GM12801 (cell line): ENCODE measurements around the gene TMEM115.

Source experiments
- TF ChIP-seq, protein P1 (sequence below): IDR thresholded peaks from one replicate; pipeline ENCODE4 v1.5.1; 2011; ENCODE audit warnings: control low read depth; ENCODE audit not compliant: insufficient read length; ENCODE audit errors: extremely low read depth

The TMEM115 gene

DNA sequence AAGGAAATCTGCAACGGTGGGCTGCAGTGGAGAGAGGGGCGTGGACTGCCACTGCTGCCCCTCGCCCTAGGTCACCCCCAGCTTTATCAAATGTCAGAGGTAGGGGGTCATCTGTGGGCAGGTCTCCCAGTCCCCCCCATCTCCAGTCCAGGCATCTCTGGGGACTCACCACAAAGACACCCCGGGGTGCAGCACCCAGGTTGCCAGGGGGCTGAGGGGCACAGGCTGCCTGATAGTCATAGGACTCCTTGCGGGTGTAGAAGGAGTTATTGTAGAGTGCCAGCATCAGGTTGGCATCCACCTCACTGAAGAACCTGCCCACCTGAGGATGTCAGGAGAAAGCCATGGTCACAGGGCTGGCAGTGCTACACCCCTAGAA is 6.5 kb upstream of the TMEM115 start:
- TF ChIP-seq, protein P1, sequence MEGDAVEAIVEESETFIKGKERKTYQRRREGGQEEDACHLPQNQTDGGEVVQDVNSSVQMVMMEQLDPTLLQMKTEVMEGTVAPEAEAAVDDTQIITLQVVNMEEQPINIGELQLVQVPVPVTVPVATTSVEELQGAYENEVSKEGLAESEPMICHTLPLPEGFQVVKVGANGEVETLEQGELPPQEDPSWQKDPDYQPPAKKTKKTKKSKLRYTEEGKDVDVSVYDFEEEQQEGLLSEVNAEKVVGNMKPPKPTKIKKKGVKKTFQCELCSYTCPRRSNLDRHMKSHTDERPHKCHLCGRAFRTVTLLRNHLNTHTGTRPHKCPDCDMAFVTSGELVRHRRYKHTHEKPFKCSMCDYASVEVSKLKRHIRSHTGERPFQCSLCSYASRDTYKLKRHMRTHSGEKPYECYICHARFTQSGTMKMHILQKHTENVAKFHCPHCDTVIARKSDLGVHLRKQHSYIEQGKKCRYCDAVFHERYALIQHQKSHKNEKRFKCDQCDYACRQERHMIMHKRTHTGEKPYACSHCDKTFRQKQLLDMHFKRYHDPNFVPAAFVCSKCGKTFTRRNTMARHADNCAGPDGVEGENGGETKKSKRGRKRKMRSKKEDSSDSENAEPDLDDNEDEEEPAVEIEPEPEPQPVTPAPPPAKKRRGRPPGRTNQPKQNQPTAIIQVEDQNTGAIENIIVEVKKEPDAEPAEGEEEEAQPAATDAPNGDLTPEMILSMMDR, result no peak

DNA sequence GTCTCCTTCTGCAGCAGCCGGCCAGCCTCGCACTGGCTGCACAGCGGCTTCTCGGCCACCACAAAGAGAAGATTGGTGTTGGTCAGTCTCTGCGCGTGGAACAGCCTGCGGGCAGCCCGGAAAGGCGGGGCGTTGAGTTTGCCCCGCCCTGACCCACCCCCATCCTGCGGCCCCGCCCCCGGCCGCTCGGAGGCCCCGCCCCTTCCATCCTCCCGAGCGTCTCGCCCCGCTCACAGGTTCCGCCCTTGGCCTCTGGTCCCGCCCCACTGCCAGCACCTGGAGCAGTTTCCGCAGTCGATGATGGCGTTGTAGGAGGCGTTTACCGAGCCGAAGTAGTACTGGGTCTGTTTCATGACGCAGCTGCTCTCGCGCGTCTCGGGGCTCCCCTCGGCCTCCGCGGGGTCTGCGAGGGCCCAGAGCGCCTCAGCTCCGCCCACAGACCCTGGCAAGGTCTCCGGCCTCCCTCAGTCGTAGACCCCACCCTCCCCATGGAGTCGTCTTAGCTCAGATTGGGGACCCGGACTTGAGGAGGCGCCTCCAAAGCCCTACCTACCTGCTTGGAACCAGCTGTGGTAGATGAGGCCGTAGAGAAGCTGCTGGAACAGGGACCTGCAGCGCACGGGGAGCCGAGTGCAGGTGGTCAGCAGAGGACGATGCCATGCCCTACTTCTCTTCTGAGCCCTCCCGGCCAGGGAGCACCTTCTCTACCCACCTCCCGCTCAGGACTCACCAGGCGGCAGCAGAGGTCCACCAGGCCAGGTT is 5.9 kb upstream of the TMEM115 start:
- TF ChIP-seq, protein P1, result no peak

DNA sequence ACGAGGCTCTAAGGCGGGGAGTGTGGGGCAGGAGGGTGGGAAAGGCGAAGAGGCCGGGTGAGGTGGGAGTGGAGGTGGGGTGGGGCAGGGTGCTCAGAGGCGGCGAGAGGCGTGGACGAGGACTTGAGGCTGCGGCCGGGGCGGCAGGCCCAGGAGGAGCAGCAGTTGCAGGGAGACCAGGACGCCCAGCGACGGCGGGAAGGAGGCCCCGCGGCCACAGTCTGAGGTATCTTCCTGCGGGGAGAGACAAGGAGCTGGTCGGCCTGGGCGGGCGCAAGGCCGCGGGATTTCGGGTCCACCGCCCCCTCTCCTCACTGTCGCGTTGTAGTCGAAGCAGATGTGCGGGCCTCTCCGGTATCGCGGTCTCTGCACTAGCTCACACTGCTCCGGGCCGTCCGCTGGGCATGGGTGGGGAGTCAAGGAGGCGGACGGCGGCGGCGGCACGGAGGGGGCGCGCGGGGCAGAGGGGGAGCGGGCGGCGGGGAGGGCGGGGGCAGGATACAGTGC is 5.3 kb upstream of the TMEM115 start:
- TF ChIP-seq, protein P1, result no peak

DNA sequence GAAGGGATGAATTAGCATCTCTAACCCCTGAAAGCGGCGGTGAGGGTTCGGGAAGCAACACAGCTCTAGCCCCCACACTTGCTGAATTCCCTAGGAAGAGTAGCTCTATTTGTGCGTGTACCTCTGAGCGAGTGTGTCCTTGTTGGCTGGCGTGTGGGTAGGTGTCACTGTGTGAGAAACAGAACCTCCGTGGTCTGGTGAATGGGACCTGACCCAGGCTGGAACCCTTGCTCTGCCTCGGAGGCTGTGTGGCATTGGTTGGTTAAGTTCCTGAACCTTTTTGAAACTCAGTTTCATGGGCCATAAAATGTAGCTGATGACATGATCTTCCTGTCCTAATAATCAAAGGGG is 414 bp upstream of the TMEM115 start:
- TF ChIP-seq, protein P1, result no peak

DNA sequence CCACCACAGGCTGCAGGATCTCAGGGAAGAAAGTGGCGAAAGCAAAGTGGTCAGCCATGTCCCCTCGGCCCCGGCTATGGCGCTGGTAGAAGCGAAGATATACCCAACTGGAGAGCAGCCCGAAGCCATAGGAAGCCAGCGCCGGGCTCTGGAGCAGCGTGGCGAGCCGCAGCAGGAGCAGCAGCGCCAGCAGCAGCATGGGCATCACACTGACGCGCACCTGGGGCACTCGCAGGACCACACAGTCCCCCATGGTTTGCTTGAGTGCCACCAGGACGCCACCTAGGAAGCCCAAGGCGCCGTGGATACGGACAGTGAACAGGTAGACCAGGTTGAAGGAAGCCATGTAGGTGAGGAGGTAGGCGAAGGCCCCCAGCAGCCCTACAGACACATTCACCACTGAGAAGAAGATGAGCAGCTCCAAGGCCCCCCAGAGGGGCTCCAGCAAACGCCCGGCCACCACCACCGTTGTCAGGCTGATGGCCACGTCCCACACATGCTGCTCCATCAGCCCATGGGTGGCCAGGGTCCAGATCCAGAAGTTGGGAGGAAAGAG is 888 bp downstream of the TMEM115 start:
- TF ChIP-seq, protein P1, result no peak

DNA sequence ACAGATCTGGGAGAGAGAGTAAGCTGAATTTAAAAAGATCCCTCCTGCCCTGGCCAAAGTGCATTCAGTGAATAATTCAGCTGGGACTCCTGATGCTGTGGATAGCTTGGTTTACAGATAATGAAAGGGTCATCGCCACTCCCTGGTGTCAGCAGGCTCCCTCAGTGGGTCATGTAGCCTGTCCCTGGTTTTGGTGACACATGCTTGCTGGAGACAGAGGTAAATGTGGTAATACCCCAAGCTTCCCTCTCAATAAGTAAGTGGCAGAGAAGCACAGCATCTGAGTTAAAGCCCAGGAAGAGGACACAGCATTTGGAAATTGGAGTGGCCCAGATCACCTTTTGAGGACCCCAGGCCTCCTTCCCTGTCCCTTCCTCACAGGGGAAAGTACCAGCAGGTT is 1.8 kb downstream of the TMEM115 start:
- TF ChIP-seq, protein P1, result no peak

DNA sequence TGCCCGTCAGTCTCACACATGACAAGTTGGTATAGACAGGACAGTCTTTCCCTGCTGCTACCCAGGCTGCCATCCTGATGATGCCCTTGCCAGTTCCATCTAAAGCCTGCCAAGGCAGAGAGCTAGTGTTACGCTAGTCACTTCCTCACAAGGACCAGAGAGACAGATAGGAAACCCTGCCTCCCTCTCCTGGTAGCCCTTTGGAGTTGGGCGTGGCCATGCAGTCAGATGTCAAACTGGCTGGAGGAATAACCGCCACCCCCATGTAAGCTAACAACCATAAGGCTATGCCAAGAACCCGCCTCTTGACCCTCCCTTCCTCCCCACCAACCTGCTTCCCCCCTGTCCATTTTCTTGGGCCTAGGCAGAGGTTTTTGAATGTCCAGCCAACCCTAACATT is 2.8 kb downstream of the TMEM115 start:
- TF ChIP-seq, protein P1, result no peak
